ENCODE results near the gene LMO7. TPM values are rescaled to one million over a fixed set of nuclear protein-coding genes. Genes with fewer than 3 reads are reported as not detected.

Gene LMO7
- total and polyA plus RNA-seq, 4 donors: 17.5 to 69.6 (median 38.2) TPM

DNA sequence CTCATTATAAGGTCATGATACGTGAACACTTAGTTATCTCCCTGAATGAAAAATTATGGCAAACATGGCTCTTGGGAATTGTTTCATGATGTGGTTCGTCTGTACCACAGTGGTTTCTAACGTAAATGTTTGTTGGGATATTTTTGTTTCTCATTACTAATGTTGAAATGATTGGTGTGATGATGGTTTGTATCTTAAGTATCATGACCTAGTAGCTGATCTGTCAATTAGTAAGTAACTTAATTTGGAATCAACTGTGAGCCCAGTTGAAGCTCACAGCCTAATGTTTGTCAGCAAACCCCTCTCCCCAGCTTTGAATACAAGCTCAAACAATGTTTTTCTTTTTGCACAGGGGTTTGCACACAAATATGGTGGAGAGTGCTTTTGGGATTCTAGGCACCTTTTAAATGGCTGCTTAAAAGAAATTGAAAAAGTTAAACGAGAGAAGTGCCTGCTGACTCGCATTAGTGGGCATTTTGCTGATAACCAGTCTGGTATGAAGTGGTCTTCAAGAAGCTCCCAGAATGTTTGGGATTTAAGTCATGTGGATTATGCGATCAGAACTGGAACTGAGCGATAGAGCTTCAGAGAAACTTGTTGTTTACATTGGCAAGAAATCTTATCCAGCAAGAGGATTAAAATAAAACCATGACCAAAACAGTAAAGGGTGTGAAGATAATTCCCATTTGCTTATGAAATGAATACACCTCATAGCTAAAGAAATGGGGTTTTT is 68.2 kb downstream of the LMO7 start:
- no peak overlapping the region for H3K4me3 ChIP-seq (ENCODE audit: low read depth in 1 of 3, low read length in 3 of 3)
- no peak for DNase-seq (ENCODE audit: low spot score)

DNA sequence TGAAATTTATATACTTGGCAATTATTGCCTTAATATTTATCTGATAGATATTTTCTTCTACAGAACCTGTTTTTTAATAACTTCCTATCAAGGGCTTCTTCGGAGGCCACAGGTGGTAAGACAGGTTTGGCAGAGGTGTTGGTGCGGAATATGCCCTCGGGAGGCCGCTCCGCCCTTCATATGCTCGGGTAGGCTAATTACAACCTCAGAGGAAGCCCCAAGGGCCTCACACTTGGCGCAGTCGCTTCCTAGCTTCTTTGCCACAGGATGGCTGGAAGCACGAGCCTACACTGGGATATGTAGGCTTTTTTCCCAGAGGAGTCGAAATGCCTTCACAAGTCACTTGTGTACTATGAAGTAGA is 68.8 kb downstream of the LMO7 start:
- TF ChIP-seq HNF4G (IDR thresholded peaks at IDR 0.05): no peak
- TF ChIP-seq YY1 (IDR thresholded peaks at IDR 0.05): no peak
- TF ChIP-seq RAD21 (IDR thresholded peaks at IDR 0.05): no peak
- TF ChIP-seq, protein P1, sequence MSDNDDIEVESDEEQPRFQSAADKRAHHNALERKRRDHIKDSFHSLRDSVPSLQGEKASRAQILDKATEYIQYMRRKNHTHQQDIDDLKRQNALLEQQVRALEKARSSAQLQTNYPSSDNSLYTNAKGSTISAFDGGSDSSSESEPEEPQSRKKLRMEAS (IDR thresholded peaks at IDR 0.05): no peak
- TF ChIP-seq NR2F2 (IDR thresholded peaks at IDR 0.05): no peak
- TF ChIP-seq JUND (IDR thresholded peaks at IDR 0.05): no peak
- TF ChIP-seq, protein P2, sequence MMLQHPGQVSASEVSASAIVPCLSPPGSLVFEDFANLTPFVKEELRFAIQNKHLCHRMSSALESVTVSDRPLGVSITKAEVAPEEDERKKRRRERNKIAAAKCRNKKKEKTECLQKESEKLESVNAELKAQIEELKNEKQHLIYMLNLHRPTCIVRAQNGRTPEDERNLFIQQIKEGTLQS (IDR thresholded peaks at IDR 0.05): no peak
- no peak for TF ChIP-seq GABPA (IDR thresholded peaks at IDR 0.05 in 1 of 2, conservative IDR thresholded peaks at IDR 0.05 in 1 of 2)
- TF ChIP-seq EGR1 (IDR thresholded peaks at IDR 0.05; ENCODE audit: low read depth in 2 of 2): no peak
- TF ChIP-seq FOXA2 (IDR thresholded peaks at IDR 0.05): no peak
- no peak for TF ChIP-seq SP1 (IDR thresholded peaks at IDR 0.05)
- TF ChIP-seq, protein P3, sequence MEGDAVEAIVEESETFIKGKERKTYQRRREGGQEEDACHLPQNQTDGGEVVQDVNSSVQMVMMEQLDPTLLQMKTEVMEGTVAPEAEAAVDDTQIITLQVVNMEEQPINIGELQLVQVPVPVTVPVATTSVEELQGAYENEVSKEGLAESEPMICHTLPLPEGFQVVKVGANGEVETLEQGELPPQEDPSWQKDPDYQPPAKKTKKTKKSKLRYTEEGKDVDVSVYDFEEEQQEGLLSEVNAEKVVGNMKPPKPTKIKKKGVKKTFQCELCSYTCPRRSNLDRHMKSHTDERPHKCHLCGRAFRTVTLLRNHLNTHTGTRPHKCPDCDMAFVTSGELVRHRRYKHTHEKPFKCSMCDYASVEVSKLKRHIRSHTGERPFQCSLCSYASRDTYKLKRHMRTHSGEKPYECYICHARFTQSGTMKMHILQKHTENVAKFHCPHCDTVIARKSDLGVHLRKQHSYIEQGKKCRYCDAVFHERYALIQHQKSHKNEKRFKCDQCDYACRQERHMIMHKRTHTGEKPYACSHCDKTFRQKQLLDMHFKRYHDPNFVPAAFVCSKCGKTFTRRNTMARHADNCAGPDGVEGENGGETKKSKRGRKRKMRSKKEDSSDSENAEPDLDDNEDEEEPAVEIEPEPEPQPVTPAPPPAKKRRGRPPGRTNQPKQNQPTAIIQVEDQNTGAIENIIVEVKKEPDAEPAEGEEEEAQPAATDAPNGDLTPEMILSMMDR (IDR thresholded peaks at IDR 0.05; ENCODE audit: low read depth, low read length, missing input control): no peak
- WGBS: 83% methylated on average over 10 of the region's 10 CpGs
- no peak overlapping the region for H3K4me3 ChIP-seq (ENCODE audit: low read depth in 1 of 3, low read length in 3 of 3)
- no peaks in the 10 kb centered on the region for H3K4me1 ChIP-seq (ENCODE audit: control insufficient read depth in 4 of 4, insufficient read depth in 4 of 4, low read length in 3 of 4)
- H3K27me3 ChIP-seq (ENCODE audit: control insufficient read depth in 4 of 4, insufficient read depth in 4 of 4, low read length in 3 of 4): no peaks in the 10 kb centered on the region
- DNase-seq (ENCODE audit: low spot score): no peak
- H3K27ac ChIP-seq (ENCODE audit: low read depth in 1 of 2, low read length in 2 of 2): no peak overlapping the region
- H3K9me3 ChIP-seq (ENCODE audit: control insufficient read depth in 4 of 4, low read length in 3 of 4): no peaks in the 10 kb centered on the region
- H3K36me3 ChIP-seq (ENCODE audit: control insufficient read depth in 4 of 4, insufficient read depth in 3 of 4, low read depth in 1 of 4, low read length in 3 of 4): no peaks in the 10 kb centered on the region
- H3K9ac ChIP-seq (ENCODE audit: low read depth in 1 of 2, low read length in 2 of 2): no peak overlapping the region

More for the DNA sequence above, 68.2 kb downstream of the LMO7 start:
- Histone ChIP-seq H3K27me3 (ENCODE audit: control insufficient read depth in 4 of 4, insufficient read depth in 4 of 4, low read length in 3 of 4) (no peaks in the 10 kb centered on the region), H3K4me1 (ENCODE audit: control insufficient read depth in 4 of 4, insufficient read depth in 4 of 4, low read length in 3 of 4) (no peaks in the 10 kb centered on the region), H3K36me3 (ENCODE audit: control insufficient read depth in 4 of 4, insufficient read depth in 3 of 4, low read depth in 1 of 4, low read length in 3 of 4) (no peaks in the 10 kb centered on the region), H3K9me3 (ENCODE audit: control insufficient read depth in 4 of 4, low read length in 3 of 4) (no peaks in the 10 kb centered on the region), H3K27ac (ENCODE audit: low read depth in 1 of 2, low read length in 2 of 2) (no peak overlapping the region), H3K9ac (ENCODE audit: low read depth in 1 of 2, low read length in 2 of 2) (no peak overlapping the region)
- 63% methylated on average over 7 of the region's 7 CpGs for WGBS
- TF ChIP-seq TAF1 (conservative IDR thresholded peaks at IDR 0.05): no peak
- TF ChIP-seq, protein P3 (IDR thresholded peaks at IDR 0.05; ENCODE audit: low read depth, low read length, missing input control): no peak
- TF ChIP-seq, protein P4, sequence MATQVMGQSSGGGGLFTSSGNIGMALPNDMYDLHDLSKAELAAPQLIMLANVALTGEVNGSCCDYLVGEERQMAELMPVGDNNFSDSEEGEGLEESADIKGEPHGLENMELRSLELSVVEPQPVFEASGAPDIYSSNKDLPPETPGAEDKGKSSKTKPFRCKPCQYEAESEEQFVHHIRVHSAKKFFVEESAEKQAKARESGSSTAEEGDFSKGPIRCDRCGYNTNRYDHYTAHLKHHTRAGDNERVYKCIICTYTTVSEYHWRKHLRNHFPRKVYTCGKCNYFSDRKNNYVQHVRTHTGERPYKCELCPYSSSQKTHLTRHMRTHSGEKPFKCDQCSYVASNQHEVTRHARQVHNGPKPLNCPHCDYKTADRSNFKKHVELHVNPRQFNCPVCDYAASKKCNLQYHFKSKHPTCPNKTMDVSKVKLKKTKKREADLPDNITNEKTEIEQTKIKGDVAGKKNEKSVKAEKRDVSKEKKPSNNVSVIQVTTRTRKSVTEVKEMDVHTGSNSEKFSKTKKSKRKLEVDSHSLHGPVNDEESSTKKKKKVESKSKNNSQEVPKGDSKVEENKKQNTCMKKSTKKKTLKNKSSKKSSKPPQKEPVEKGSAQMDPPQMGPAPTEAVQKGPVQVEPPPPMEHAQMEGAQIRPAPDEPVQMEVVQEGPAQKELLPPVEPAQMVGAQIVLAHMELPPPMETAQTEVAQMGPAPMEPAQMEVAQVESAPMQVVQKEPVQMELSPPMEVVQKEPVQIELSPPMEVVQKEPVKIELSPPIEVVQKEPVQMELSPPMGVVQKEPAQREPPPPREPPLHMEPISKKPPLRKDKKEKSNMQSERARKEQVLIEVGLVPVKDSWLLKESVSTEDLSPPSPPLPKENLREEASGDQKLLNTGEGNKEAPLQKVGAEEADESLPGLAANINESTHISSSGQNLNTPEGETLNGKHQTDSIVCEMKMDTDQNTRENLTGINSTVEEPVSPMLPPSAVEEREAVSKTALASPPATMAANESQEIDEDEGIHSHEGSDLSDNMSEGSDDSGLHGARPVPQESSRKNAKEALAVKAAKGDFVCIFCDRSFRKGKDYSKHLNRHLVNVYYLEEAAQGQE (IDR thresholded peaks at IDR 0.05): no peak
- TF ChIP-seq JUND (IDR thresholded peaks at IDR 0.05): no peak
- no peak for TF ChIP-seq RXRA (IDR thresholded peaks at IDR 0.05)
- TF ChIP-seq, protein P2 (IDR thresholded peaks at IDR 0.05): no peak
- TF ChIP-seq HNF4A (conservative IDR thresholded peaks at IDR 0.05): no peak
